Left forelimb (tissue), 1 donor: ENCODE measurements around the gene ALDH1L2.

Source experiments
- DNase-seq: peaks from one replicate; pipeline ENCODE4 v3.0.0-alpha.2; 2018; ENCODE audit warnings: low spot score

ALDH1L2 gene

DNA sequence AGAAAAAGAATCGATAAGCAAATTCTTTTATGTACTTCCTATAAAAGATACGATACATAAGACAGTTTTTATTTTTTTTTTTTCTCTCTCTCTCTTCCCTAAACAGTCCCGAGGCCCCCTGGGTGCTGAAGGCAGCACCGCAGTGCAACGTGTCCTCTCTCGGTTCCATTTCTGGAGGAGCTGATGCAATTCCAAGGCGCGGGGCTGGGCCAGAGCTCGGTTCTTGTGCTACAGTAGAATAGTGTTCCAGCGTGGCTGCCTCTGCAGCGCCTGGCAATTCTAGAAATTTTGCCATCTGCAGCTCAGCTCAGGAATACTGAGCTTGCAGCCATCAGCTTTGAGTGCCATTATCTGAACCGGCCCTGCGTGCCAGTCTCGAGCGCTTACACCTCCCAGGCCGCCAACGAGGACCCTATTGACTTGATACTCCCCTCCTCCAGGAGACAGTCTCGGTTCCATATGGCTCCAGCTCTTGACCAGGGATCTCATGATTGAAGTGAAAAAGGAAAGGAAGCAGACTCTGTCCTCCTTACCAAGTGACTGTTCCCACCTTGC is 630 bp downstream of the ALDH1L2 start:
- DNase-seq, result peak; percentile 68

DNA sequence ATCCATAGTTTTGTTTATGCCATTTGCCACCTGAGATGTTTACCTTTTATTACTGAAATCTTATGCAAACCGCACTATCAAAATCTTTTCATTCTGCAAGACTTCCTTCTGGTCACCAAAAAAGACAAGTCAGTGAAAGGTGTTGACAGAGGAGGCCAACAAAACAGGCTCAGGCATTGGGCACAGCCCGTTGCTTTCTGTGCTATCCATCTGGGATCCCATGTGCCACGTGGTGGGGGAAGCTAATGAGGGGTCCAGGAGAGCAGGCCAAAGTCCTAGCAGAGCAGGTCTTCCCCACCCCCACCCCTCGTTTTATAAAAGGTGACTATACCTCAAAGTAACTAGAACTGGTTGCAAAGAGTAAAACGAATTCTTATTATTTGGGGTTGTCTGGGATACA is 1.2 kb downstream of the ALDH1L2 start:
- DNase-seq, result no peak

DNA sequence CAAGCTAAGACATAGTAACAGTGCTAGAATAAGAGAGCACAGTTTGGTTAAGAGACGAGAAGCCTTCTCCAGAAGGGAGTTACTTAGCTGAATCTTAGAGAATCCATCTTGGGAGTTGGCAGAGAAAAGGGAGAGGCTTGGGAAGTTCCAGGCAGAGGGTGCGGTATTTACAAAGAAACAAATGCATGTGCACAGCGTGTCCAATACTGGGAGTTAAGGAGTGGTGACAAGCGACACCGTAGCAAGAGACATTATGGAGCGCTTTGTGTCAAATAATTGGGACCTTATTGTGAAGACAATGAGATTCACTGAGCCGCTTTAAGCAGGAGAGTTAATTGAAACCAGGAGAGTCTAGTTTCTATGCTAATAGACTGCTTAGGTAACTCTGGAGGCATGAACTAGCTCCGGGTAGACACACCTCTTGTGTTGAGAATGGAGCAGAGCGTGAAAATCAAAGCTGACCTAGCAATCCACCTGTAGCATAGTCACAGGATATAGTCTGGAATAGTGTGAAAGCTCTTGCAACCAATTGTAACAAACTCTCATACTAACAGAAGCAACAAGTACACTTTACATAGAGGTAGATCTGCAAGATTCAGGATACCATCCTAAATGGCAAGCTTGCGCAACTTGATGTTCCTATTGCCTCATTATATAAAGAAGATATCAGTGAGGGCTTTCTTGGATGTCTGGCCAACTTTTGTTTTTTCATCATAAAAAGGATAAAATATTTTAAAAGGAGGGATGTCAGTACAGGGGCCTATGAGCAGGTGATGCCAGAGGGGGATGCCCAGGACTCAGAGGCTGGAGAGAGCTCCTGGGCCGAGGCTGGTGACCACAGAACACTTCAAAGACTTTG is 5.3 kb downstream of the ALDH1L2 start:
- no peak for DNase-seq

GRCh38 chr12:105077435-105077834 is 6.8 kb downstream of the ALDH1L2 start:
- no peak for DNase-seq

- no peak for DNase-seq
Observed at GRCh38 chr12:105076913-105077312, 7.3 kb downstream of the ALDH1L2 start.

DNA sequence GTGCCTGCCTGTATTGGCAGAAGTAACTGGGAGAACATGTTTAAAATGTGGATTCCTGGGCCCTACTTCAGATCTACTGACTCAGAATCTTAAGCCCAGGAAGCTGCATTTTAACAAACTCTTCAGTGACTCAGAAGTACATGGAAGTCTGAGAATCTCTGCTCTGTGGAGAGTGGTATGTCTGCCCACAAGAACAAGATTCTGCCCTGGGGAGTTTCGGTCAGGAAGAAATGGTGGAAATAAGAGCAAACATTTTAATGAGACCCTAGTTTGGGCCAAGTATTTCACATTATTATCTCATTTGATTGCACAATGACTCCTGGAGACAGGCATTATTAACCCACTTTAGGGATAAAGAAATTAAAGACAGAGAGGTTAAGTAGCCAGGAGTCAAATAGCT is 8.2 kb downstream of the ALDH1L2 start:
- DNase-seq, result no peak

DNA sequence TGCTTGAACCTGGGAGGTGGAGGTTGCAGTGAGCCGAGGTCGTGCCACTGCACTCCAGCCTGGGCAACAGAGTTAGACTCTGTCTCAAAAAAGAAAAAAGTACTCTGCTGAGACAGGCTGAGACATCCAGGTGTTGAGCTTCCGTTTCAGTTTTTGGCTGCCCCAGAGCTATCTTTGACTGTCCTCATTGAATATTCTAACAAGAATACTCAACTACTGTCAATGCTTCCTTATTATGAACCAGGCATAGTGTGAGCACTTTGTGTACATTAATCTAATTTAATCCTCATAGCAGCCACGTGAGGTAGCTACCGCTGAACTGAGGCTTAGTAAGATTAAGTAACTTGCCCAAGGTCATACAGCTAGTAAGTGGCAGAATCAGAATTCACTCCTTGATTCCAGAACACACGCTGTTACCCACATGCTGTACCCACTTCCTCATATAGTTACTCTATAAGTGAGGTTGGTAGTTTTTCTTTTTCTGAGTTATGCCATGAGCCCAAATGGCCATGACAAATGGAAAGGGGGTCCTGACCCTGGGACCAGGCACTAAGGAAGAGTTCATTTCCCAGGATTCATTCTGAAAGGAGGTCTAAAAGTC is 11.3 kb downstream of the ALDH1L2 start:
- no peak for DNase-seq

DNA sequence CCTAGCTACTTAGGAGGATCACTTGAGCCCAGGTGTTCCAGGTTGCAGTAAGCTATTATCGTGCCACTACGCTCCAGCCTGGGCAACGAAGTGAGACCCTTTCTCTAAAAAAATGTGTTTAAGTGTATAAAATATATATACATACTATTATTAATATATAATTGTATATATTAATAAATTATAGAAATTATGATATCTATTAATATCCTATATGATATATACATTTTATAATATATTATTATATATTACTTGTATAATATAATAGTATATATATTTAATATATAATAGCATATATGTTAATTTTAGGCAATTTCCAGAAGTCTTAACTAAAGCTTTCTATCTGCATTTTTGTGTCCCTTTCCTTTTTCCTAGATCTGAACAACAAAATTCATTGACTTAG is 12.3 kb downstream of the ALDH1L2 start:
- DNase-seq, result no peak

GRCh38 chr12:105069936-105070702 is 14.1 kb downstream of the ALDH1L2 start:
- no peak for DNase-seq

DNA sequence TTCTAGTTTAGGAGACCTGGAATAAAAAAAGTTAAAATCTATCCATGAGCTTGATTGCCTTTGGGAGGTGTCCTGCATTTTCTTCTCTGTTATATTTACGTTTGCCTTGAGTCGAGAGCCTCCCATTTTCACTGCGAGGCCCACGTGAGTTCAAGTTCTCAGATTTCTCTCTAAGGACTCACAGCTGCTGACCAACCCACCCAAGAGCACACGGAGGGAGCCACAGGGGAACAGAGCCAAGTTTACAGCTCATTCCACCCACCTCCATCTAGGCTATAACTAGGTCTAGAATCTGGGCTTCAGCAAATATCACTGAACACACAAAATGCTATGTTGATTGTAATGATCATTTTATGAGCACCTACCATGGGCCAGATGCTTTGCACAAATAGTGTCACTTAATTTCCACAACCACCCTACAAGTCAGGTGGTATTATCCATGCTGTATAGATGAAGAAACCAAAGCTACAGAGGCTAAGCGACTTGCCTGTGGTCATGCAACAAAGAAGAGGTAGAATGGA is 16.7 kb downstream of the ALDH1L2 start:
- DNase-seq, result no peak

GRCh38 chr12:105064564-105065178 is 19.6 kb downstream of the ALDH1L2 start:
- DNase-seq, result no peak

DNA sequence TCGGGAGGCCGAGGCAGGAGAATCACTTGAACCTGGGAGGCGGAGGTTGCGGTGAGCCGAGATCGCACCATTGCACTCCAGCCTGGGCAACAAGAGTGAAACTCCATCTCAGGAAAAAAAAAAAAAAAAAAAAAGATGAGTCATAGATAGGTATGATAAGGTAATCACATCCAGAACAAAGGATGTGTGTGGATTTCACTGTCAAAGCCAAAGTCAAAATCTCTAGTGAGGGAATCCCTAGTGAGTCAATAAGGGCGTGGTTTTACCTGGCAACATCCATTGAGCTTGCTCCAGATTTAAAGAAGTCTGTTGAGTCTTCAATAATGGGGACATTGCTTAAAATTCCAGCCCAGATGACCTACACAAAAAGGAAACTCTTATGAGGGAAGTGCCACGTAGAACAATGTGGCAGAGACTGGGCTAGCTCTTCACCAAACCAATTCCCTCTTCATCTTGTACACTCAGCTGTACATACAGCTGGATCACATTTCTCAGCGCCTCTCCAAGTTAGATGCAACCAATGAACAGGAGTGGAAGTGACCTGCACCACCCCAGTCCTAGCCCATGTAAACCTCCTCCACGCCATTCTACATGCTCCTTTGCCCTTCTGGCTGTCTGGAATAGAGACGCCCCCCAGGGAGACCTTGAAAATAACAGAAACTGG is 23.4 kb downstream of the ALDH1L2 start:
- no peak for DNase-seq

DNA sequence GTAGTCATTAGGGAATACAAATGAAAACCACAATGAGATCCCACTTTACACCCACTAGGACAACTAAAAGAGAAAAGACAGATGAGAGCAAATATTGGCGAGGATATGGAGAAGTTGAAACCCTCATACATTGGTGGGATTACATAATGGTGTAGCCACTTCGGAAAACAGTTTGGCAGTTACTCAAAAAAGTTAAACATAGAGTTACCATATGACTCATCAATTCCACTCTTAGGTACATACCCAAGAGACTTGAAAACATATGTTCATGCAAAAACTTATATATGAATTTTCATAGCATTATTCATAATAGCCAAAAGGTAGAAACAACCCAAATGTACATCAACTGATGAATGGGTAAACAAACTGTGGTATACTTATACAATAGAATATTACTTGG is 27.1 kb downstream of the ALDH1L2 start:
- no peak for DNase-seq

GRCh38 chr12:105053116-105053572 is 31.1 kb downstream of the ALDH1L2 start:
- DNase-seq, result peak; percentile 71

DNA sequence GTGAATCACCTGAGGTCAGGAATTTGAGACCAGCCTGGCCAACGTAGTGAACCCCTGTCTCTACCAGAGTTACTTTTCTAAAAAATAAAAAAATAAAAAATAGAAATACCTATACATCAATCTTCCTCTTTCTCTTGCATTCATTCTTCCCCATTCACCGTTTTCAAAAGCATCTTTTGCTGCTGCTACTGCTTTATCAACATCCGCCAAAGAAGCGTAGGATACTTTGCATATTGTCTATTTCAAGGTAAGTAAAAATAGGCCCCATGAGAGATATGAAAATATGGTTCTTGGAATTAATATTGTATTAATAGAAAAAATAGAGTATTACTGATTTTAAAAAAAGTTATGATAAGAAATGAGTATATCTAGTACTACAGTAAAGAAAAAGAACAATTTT is 32.3 kb downstream of the ALDH1L2 start:
- no peak for DNase-seq

DNA sequence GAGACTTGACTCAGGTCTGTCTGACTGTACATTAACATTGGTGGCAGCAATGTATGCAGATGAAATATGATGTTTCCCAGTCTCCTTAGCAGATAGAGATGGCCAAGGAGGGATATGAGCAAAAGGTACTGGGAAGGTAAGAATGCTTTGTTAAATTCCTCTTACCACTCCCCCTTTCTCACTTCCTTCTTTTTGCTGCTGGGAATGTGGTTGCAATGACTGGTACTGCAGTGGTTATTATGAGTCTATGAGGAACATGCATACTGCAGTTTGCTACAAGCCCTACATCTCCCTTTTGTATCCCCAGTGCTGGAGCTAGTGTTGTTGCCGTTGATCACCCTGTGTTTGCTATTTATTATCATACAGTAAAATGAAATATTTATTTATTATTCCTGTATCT is 35.9 kb downstream of the ALDH1L2 start:
- DNase-seq, result no peak

GRCh38 chr12:105047308-105047707 is 37.0 kb downstream of the ALDH1L2 start:
- DNase-seq, result no peak

GRCh38 chr12:105041186-105041585 is 43.1 kb downstream of the ALDH1L2 start:
- no peak for DNase-seq

- no peak for DNase-seq
Observed at GRCh38 chr12:105040476-105040875, 43.8 kb downstream of the ALDH1L2 start.

GRCh38 chr12:105036937-105037649 is 47.2 kb downstream of the ALDH1L2 start:
- no peak for DNase-seq

DNA sequence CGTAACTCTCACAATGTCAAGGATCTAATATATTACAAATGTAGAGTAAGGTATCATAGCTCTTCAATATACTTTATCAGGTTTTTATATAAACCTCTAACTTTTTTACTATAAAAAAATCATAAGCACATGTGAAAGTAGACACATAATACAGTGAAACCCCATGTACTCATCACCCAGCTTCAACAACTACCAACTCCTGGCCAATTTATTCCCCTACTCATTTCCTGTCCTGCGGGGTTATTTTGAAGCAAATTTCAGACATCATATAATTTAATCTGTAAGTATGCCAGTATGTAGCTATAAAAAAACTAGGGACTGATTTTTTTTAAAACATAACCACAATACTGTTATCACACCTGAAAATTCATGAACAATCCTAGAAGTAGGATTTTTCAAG is 50.4 kb downstream of the ALDH1L2 start:
- no peak for DNase-seq
